K562 (cell line): Measurements from ENCODE around the gene ANKRD12. TPM values are rescaled to one million over a fixed set of nuclear protein-coding genes. Genes with fewer than 3 reads are reported as not detected.

Source experiments
- ATAC-seq: fragments of 200-7000 bp; cut with Tn5 transposase; 3 replicates; pipeline ENCODE4 v1.9.1; 2020; ENCODE audit warnings: moderate library complexity
- BruUV-seq: library from RNA; stranded (reverse); fragments of 400-500 nt; replicated peaks from 2 replicates; lab custom pipeline; 2021; lab: Mats Ljungman, UMichigan
- CTCF ChIA-PET: fragments of 300-600 bp; formaldehyde crosslinking; extraction: SDS; loops from one replicate; lab custom pipeline; 2021; ENCODE audit warnings: low intra/inter-chr PET ratio; lab: Yijun Ruan, JAX
- POLR2A ChIA-PET: fragments of 300-600, 350-650 bp; sonication (Branson Sonifier 250); formaldehyde crosslinking; extraction: SDS; loops from one replicate; lab custom pipeline; 2021; ENCODE audit warnings: antibody characterized with exemption, inconsistent platforms; lab: Yijun Ruan, JAX
- DNase-seq, 4 experiments: peaks; one replicate each; pipeline versions ENCODE4 v3.0.0 to v3.0.0-alpha.2; 2011 to 2018; ENCODE audit warnings: low spot score in 3 of 4, mixed read lengths in 3 of 4; ENCODE audit errors: extremely low read depth in 1 of 4
- FAIRE-seq: peaks from 2 replicates; lab custom pipeline; 2011; peaks lifted over from hg19 to GRCh38; lab: Jason Lieb, UNC
- H2AFZ ChIP-seq: 2 replicates; pipeline ENCODE4 v1.6.0; 2011; ENCODE audit warnings: low read depth, low read length, control low read depth, inconsistent platforms
- H3K27ac ChIP-seq: fragments of 200-600 bp; 3 replicates; pipeline ENCODE4 v1.8.0; 2011; ENCODE audit warnings: low read depth, mild to moderate bottlenecking, control low read depth, inconsistent platforms, low read length, moderate library complexity, mixed read lengths; ENCODE audit errors: extremely low read depth
- H3K27me3 ChIP-seq, 2 experiments: fragments of 300-600 bp in 1 of 2; 2 replicates in 1 of 2; 3 replicates in 1 of 2; pipeline versions ENCODE4 v1.6.0 to v1.8.0; 2011; ENCODE audit warnings: inconsistent platforms in 2 of 2, low read length in 2 of 2, mild to moderate bottlenecking in 1 of 2, mixed read lengths in 1 of 2, moderate library complexity in 1 of 2; ENCODE audit not compliant: control insufficient read depth in 2 of 2, insufficient read depth in 2 of 2
- H3K36me3 ChIP-seq: fragments of 300-600 bp; 3 replicates; pipeline ENCODE4 v1.8.0; 2011; ENCODE audit warnings: mild to moderate bottlenecking, low read length, inconsistent platforms; ENCODE audit not compliant: control insufficient read depth, insufficient read depth
- H3K4me1 ChIP-seq, 2 experiments: fragments of 200-600 bp in 1 of 2; replicated peaks in 1 of 2; 2 replicates in 1 of 2; 3 replicates in 1 of 2; pipeline versions ENCODE4 v1.5.1 to v1.8.0; 2011; ENCODE audit warnings: inconsistent platforms in 2 of 2, low read length in 2 of 2, mild to moderate bottlenecking in 1 of 2, mixed read lengths in 1 of 2, moderate library complexity in 1 of 2; ENCODE audit not compliant: control insufficient read depth in 2 of 2, insufficient read depth in 2 of 2
- H3K4me2 ChIP-seq: 2 replicates; pipeline ENCODE4 v1.6.1; 2011; ENCODE audit warnings: low read length, control low read depth, inconsistent platforms, mixed read lengths; ENCODE audit not compliant: insufficient read depth
- H3K4me3 ChIP-seq: fragments of 200-600 bp; sonication (generic), shearing (Covaris generic); 2 replicates; pipeline ENCODE4 v1.5.1; 2016; ENCODE audit warnings: control low read depth, inconsistent platforms
- H3K79me2 ChIP-seq: fragments of 200-600 bp; 3 replicates; pipeline ENCODE4 v1.8.0; 2011; ENCODE audit warnings: low read length, inconsistent platforms; ENCODE audit not compliant: control insufficient read depth, insufficient read depth
- H3K9ac ChIP-seq, 2 experiments: 2 replicates each; pipeline versions ENCODE4 v1.6.0 to v1.6.1; 2011; ENCODE audit warnings: low read depth in 2 of 2, low read length in 2 of 2, control low read depth in 1 of 2, inconsistent platforms in 1 of 2, mild to moderate bottlenecking in 1 of 2, mixed read lengths in 1 of 2; ENCODE audit not compliant: insufficient read depth in 1 of 2
- H3K9me1 ChIP-seq: one replicate; pipeline ENCODE4 v1.6.0; 2011; ENCODE audit warnings: inconsistent platforms, mild to moderate bottlenecking, low read length, moderate library complexity; ENCODE audit not compliant: control insufficient read depth, insufficient read depth
- H3K9me3 ChIP-seq: replicated peaks from 2 replicates; pipeline ENCODE4 v1.5.1; 2011; ENCODE audit warnings: low read depth, low read length, inconsistent platforms; ENCODE audit not compliant: control insufficient read depth, insufficient read depth
- H4K20me1 ChIP-seq: replicated peaks from 2 replicates; pipeline ENCODE4 v1.6.1; 2011; ENCODE audit warnings: low read length, inconsistent platforms, mixed read lengths; ENCODE audit not compliant: control insufficient read depth, insufficient read depth
- CBFB ChIP-seq: sonication (generic); formaldehyde crosslinking; IDR thresholded peaks from 2 replicates; pipeline ENCODE4 v1.4.0; 2020; ENCODE audit warnings: mild to moderate bottlenecking, missing genetic modification reagents
- ETV5 ChIP-seq: sonication (generic); formaldehyde crosslinking; IDR thresholded peaks from 2 replicates; pipeline ENCODE4 v1.4.0; 2020; ENCODE audit warnings: low read depth, mild to moderate bottlenecking, missing genetic modification reagents
- POLR3G ChIP-seq: IDR thresholded peaks from 2 replicates; pipeline ENCODE4 v1.6.1; 2011; ENCODE audit not compliant: insufficient read length, insufficient replicate concordance; ENCODE audit errors: extremely low read depth
- SETDB1 ChIP-seq: IDR thresholded peaks from one replicate; pipeline ENCODE4 v1.6.1; 2012; ENCODE audit warnings: low read length, control low read depth, inconsistent platforms
- SRSF7 ChIP-seq: fragments of 200-400 bp; formaldehyde crosslinking; optimal IDR thresholded peaks from 2 replicates; pipeline ENCODE3; 2017; ENCODE audit warnings: mild to moderate bottlenecking, low read depth, low read length
- ZNF143 ChIP-seq: sonication (generic); formaldehyde crosslinking; IDR thresholded peaks from 2 replicates; pipeline ENCODE4 v1.9.0; 2022; ENCODE audit warnings: mild to moderate bottlenecking, missing genetic modification reagents
- ZNF551 ChIP-seq: fragments of 250-450 bp; sonication (Bioruptor Pico); IDR thresholded peaks from 2 replicates; pipeline ENCODE4 v1.5.0; 2021; ENCODE audit warnings: mild to moderate bottlenecking, moderate library complexity
- in situ Hi-C: fragments of 300-500 bp; cut with MboI; formaldehyde crosslinking; loops from 4 replicates; pipeline ENCODE4 v1.15.0; 2018; ENCODE audit warnings: inconsistent platforms, mixed read lengths
- intact Hi-C: fragments of 100-400 bp; cut with micrococcal nuclease; formaldehyde crosslinking; loops from 2 replicates; pipeline ENCODE4 v1.14.2; 2022
- polyA plus RNA-seq, 8 experiments: library from polyadenylated mRNA; depleted of rRNA in 4 of 8; stranded (reverse) in 5 of 8; unstranded in 3 of 8; fragments of >200 nt; fragmentation: Nextera tagmentation in 2 of 8; fragmentation: Illumina TruSeq in 1 of 8; extraction: Ambion mirVana in 2 of 8; extraction: Trizol in 1 of 8; gene quantifications; 2 replicates each; pipeline versions ENCODE4 v1.2.1 to v1.2.3, GENCODE V29; 2011 to 2014; ENCODE audit warnings: inconsistent platforms in 1 of 8, missing spikeins in 1 of 8
- total RNA-seq, 7 experiments: library from RNA; depleted of rRNA in 6 of 7; stranded (reverse); fragments of >200 nt in 6 of 7; fragmentation: Illumina TruSeq in 2 of 7; extraction: Trizol in 2 of 7; gene quantifications; 2 replicates each; pipeline versions ENCODE4 v1.2.1 to v1.2.3, GENCODE V29; 2011 to 2021; ENCODE audit warnings: low replicate concordance in 1 of 7
- TF ChIP-seq, protein P1 (sequence below): sonication (generic); formaldehyde crosslinking; IDR thresholded peaks from 2 replicates; pipeline ENCODE4 v1.9.0; 2022; ENCODE audit warnings: mild to moderate bottlenecking, missing genetic modification reagents
- TF ChIP-seq, protein P2 (sequence below), 2 experiments: fragments of 450-650 bp; IDR thresholded peaks; 2 replicates each; pipeline ENCODE4 v1.6.1; 2016; ENCODE audit warnings: mild to moderate bottlenecking in 2 of 2, borderline replicate concordance in 1 of 2, low read depth in 1 of 2, moderate library complexity in 1 of 2
- TF ChIP-seq, protein P3 (sequence below): sonication (generic); IDR thresholded peaks from 2 replicates; pipeline ENCODE4 v1.6.1; 2016

The ANKRD12 gene
- total and polyA plus RNA-seq, 9 of the 15 experiments (the other 6 are each of a cell fraction or from before 2014, with no cell fraction given), result 6.6 to 28.2 (median 16.0) TPM

DNA sequence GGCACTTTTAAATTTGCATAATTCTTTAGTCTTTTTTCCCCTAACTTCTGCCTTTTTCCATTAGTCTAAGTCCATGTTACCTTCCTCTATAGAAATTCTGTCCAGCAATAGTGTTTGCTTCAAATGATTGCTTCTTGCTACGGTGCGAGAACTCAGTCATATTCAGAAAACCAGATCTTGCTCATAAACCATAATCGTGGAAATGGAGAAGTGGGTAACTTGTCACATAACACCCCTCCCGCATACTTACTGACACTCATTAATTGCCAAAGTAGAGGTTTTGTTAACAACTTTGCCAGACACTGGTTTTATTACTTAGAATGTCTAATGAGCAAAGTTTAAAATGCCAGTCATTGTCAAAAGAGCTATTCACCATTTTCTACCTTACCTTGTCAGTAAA, 103.7 kb downstream of the ANKRD12 start (continued):
- TF ChIP-seq POLR3G (no peak), CBFB (CRISPR knock-in tag) (no peak)
- TF ChIP-seq, protein P1, sequence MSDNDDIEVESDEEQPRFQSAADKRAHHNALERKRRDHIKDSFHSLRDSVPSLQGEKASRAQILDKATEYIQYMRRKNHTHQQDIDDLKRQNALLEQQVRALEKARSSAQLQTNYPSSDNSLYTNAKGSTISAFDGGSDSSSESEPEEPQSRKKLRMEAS (CRISPR knock-in tag), result no peak

DNA sequence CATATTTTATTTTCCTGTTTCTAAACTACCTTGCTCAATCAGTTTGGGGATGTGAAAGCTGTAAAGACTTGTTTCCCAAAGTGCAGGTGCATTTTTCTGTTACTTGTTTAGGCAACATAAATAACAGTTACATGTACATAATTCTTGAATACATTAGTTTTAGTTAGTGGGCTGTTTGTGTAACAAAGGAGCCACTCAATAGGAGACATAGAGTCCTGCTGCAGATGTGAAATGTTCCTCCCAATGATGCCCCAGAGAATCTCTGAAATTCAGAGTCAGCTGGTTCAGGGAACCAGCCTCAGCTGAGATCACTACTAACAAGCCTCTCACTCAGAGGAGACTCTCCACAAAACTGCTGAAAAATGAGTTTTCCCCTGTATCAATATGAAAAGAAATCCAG, 106.4 kb downstream of the ANKRD12 start:
- intact Hi-C loops (no loop called here), in situ Hi-C loops (no loop called here)
- Histone ChIP-seq H3K27me3 (no peaks in the 10 kb centered on the region), H3K4me3 (no peak overlapping the region), H3K27ac (no peak overlapping the region), H3K36me3 (peaks cover 31% of the 10 kb centered on the region), H3K4me1 (no peaks in the 10 kb centered on the region), H3K79me2 (no peaks in the 10 kb centered on the region), H4K20me1 (no peaks in the 10 kb centered on the region), H3K9ac (no peak overlapping the region), H3K4me2 (no peak overlapping the region), H2AFZ (no peak overlapping the region), H3K9me3 (no peaks in the 10 kb centered on the region), H3K9me1 (no peaks in the 10 kb centered on the region)
- POLR2A ChIA-PET, result no interaction called here
- BruUV-seq, result no TSS peak
- FAIRE-seq (no peak), DNase-seq (no peak), ATAC-seq (no peak)
- CTCF ChIA-PET, result no interaction called here
- no peak for TF ChIP-seq ETV5 (CRISPR knock-in tag)
- TF ChIP-seq, protein P2, sequence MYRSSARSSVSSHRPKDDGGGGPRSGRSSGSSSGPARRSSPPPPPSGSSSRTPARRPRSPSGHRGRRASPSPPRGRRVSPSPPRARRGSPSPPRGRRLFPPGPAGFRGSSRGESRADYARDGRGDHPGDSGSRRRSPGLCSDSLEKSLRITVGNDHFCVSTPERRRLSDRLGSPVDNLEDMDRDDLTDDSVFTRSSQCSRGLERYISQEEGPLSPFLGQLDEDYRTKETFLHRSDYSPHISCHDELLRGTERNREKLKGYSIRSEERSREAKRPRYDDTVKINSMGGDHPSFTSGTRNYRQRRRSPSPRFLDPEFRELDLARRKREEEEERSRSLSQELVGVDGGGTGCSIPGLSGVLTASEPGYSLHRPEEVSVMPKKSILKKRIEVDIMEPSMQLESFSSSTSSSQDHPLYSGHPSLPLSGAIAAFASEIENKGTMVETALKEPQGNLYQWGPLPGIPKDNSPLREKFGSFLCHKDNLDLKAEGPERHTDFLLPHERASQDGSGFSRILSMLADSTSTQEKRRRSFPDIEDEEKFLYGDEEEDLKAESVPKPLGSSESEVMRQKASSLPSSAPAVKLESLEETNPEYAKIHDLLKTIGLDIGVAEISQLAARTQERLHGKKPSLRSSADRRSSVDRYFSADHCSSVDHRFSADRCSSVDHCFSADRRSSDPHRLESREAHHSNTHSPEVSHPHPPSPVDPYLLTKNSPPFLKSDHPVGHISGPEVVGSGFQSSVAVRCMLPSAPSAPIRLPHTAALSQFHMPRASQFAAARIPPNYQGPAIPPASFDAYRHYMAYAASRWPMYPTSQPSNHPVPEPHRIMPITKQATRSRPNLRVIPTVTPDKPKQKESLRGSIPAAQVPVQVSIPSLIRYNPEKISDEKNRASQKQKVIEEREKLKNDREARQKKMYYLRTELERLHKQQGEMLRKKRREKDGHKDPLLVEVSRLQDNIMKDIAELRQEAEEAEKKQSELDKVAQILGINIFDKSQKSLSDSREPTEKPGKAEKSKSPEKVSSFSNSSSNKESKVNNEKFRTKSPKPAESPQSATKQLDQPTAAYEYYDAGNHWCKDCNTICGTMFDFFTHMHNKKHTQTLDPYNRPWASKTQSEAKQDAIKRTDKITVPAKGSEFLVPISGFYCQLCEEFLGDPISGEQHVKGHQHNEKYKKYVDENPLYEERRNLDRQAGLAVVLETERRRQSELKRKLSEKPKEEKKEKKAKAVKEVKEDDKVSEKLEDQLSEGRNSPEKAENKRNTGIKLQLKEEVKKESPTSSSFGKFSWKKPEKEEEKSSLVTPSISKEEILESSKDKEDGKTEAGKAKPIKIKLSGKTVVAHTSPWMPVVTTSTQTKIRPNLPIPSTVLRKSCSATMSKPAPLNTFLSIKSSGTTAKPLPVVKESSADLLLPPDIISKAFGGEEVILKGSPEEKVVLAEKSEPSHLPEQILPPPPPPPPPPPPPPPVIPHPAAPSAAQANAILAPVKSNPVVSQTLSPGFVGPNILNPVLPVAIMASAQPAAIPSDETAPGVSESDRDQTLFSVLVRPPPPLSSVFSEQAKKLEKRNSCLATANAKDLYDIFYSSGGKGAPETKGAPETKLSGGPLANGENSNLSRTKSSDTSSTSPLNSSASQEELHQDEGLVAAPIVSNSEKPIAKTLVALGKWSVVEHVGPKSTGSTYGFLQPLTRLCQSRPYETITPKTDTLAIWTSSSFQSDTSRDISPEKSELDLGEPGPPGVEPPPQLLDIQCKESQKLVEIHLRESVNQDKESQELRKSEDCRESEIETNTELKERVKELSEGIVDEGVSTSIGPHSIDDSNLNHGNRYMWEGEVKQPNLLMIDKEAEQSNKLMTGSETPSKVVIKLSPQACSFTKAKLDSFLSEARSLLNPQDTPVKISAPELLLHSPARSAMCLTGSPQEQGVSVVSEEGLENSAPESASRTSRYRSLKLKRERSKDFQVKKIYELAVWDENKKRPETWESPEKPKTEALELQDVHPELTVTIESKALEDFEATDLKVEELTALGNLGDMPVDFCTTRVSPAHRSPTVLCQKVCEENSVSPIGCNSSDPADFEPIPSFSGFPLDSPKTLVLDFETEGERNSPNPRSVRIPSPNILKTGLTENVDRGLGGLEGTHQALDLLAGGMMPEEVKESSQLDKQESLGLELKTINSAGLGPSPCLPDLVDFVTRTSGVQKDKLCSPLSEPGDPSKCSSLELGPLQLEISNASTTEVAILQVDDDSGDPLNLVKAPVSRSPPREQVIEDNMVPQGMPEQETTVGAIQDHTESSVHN (IDR thresholded peaks at IDR 0.05; ENCODE audit: borderline replicate concordance in 1 of 2, low read depth in 1 of 2), result no peak
- no peak for TF ChIP-seq ZNF551 (CRISPR knock-in tag)
- TF ChIP-seq ZNF143 (CRISPR knock-in tag), result no peak
- TF ChIP-seq, protein P3, sequence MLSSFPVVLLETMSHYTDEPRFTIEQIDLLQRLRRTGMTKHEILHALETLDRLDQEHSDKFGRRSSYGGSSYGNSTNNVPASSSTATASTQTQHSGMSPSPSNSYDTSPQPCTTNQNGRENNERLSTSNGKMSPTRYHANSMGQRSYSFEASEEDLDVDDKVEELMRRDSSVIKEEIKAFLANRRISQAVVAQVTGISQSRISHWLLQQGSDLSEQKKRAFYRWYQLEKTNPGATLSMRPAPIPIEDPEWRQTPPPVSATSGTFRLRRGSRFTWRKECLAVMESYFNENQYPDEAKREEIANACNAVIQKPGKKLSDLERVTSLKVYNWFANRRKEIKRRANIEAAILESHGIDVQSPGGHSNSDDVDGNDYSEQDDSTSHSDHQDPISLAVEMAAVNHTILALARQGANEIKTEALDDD, result no peak
- no peak for TF ChIP-seq SRSF7
- no peak for TF ChIP-seq SETDB1
